HCT116 (cell line): Measurements from ENCODE around the gene ARSJ. TPM values are rescaled to one million over a fixed set of nuclear protein-coding genes. Genes with fewer than 3 reads are reported as not detected.

Experiments
- ATAC-seq: fragments of 200-7000 bp; cut with Tn5 transposase; 2 replicates; pipeline ENCODE4 v1.9.1; 2020; ENCODE audit warnings: mild to moderate bottlenecking, moderate library complexity
- BruUV-seq: library from RNA; stranded (reverse); fragments of 400-500 nt; replicated peaks from 2 replicates; lab custom pipeline; 2021; lab: Mats Ljungman, UMichigan
- CTCF ChIA-PET: fragments of 300-600 bp; sonication (Branson Sonifier 250); formaldehyde crosslinking; loops from one replicate; lab custom pipeline; 2021; ENCODE audit warnings: antibody characterized with exemption; lab: Charles Lee
- POLR2A ChIA-PET: fragments of 300-600, 350-600 bp; sonication (Branson Sonifier 250); formaldehyde crosslinking; loops from one replicate; lab custom pipeline; 2021; ENCODE audit warnings: antibody characterized with exemption; lab: Charles Lee
- RAD21 ChIA-PET, 2 experiments: fragments of 300-600 bp; sonication (Branson Sonifier 250); formaldehyde crosslinking; loops; one replicate each; lab custom pipeline; 2023; ENCODE audit warnings: low total read pairs in 2 of 2; ENCODE audit not compliant: uncharacterized antibody in 2 of 2, unreplicated experiment in 2 of 2, low non-redundant PET in 1 of 2; lab: Charles Lee
- DNase-seq: peaks from one replicate; pipeline ENCODE4 v3.0.0-alpha.2; 2010; ENCODE audit warnings: low read depth, low spot score
- H2AFZ ChIP-seq: fragments of 200-600 bp; shearing (Covaris generic), sonication (generic); 2 replicates; pipeline ENCODE4 v1.6.1; 2017; ENCODE audit warnings: low read depth, mixed run types, mixed read lengths, antibody characterized with exemption, low read length; ENCODE audit not compliant: poor library complexity, severe bottlenecking
- H3K27ac ChIP-seq: 2 replicates; pipeline ENCODE4 v1.5.1; 2012; ENCODE audit warnings: low read depth, low read length
- H3K27me3 ChIP-seq: fragments of 200-600 bp; sonication (generic); 2 replicates; pipeline ENCODE4 v1.6.1; 2016; ENCODE audit warnings: mixed run types, low read length, mixed read lengths; ENCODE audit not compliant: insufficient read depth
- H3K36me3 ChIP-seq, 2 experiments: fragments of 200-500 bp in 1 of 2; fragments of 200-600 bp in 1 of 2; sonication (Bioruptor generic) in 1 of 2; sonication (generic) in 1 of 2; 2 replicates each; pipeline versions ENCODE4 v1.5.1 to v1.6.1; 2014 to 2016; ENCODE audit warnings: low read length in 2 of 2, inconsistent platforms in 1 of 2, mixed read lengths in 1 of 2, mixed run types in 1 of 2; ENCODE audit not compliant: insufficient read depth in 2 of 2, control insufficient read depth in 1 of 2
- H3K4me1 ChIP-seq, 2 experiments: fragments of 200-600 bp in 1 of 2; sonication (generic) in 1 of 2; 2 replicates each; pipeline versions ENCODE4 v1.5.1 to v1.6.1; 2012 to 2017; ENCODE audit warnings: low read length in 2 of 2, inconsistent platforms in 1 of 2, mild to moderate bottlenecking in 1 of 2, mixed read lengths in 1 of 2, mixed run types in 1 of 2, moderate library complexity in 1 of 2; ENCODE audit not compliant: insufficient read depth in 2 of 2, control insufficient read depth in 1 of 2
- H3K4me2 ChIP-seq: fragments of 200-600 bp; sonication (generic); 2 replicates; pipeline ENCODE4 v1.6.1; 2017; ENCODE audit warnings: mixed run types, low read length, mixed read lengths
- H3K4me3 ChIP-seq, 2 experiments: fragments of 200-600 bp in 1 of 2; sonication (generic) in 1 of 2; replicated peaks in 1 of 2; 2 replicates each; pipeline ENCODE4 v1.5.1; 2011 to 2016; ENCODE audit warnings: low read length in 2 of 2, control low read depth in 1 of 2, low read depth in 1 of 2, mild to moderate bottlenecking in 1 of 2, mixed read lengths in 1 of 2, mixed run types in 1 of 2
- H3K79me2 ChIP-seq: fragments of 200-600 bp; sonication (generic); 2 replicates; pipeline ENCODE4 v1.6.1; 2017; ENCODE audit warnings: mild to moderate bottlenecking, mixed run types, low read length, moderate library complexity, mixed read lengths; ENCODE audit not compliant: insufficient read depth
- H3K9ac ChIP-seq: fragments of 200-600 bp; sonication (generic); 2 replicates; pipeline ENCODE4 v1.6.1; 2016; ENCODE audit warnings: low read length, mixed read lengths
- H3K9me2 ChIP-seq: fragments of 200-600 bp; sonication (generic), shearing (Covaris generic); 2 replicates; pipeline ENCODE4 v1.6.1; 2017; ENCODE audit warnings: mixed run types, mild to moderate bottlenecking, moderate library complexity; ENCODE audit not compliant: insufficient read depth
- H3K9me3 ChIP-seq, 2 experiments: fragments of 200-500 bp in 1 of 2; fragments of 200-600 bp in 1 of 2; sonication (Bioruptor generic) in 1 of 2; sonication (generic) in 1 of 2; 2 replicates each; pipeline ENCODE4 v1.6.1; 2014 to 2017; ENCODE audit warnings: low read length in 2 of 2, mixed read lengths in 2 of 2, inconsistent platforms in 1 of 2, low read depth in 1 of 2, mild to moderate bottlenecking in 1 of 2, mixed run types in 1 of 2, moderate library complexity in 1 of 2; ENCODE audit not compliant: control insufficient read depth in 1 of 2, insufficient read depth in 1 of 2
- H4K20me1 ChIP-seq: fragments of 200-600 bp; sonication (generic), shearing (Covaris generic); 2 replicates; pipeline ENCODE4 v1.6.1; 2017; ENCODE audit warnings: mixed run types, mild to moderate bottlenecking, moderate library complexity; ENCODE audit not compliant: insufficient read depth
- CEBPB ChIP-seq: IDR thresholded peaks from 2 replicates; pipeline ENCODE4 v1.6.1; 2012; ENCODE audit warnings: low read depth
- EZH2 ChIP-seq: fragments of 200-600 bp; sonication (generic); IDR thresholded peaks from 2 replicates; pipeline ENCODE4 v1.6.1; 2017; ENCODE audit warnings: antibody characterized with exemption, mixed run types
- FOSL1 ChIP-seq: IDR thresholded peaks from 2 replicates; pipeline ENCODE4 v1.6.1; 2012; ENCODE audit warnings: low read depth
- MAX ChIP-seq: IDR thresholded peaks from 2 replicates; pipeline ENCODE4 v1.6.1; 2012
- POLR2A ChIP-seq: IDR thresholded peaks from 2 replicates; pipeline ENCODE4 v1.7.0; 2011; ENCODE audit warnings: borderline replicate concordance; ENCODE audit not compliant: insufficient read depth, insufficient read length; ENCODE audit errors: extremely low read depth
- RAD21 ChIP-seq: IDR thresholded peaks from 2 replicates; pipeline ENCODE4 v1.6.1; 2012; ENCODE audit warnings: low read depth, mild to moderate bottlenecking
- REST ChIP-seq: IDR thresholded peaks from 2 replicates; pipeline ENCODE4 v1.6.1; 2012; ENCODE audit warnings: low read depth
- SP1 ChIP-seq: IDR thresholded peaks from 2 replicates; pipeline ENCODE4 v1.6.1; 2012; ENCODE audit warnings: low read depth
- SRF ChIP-seq: IDR thresholded peaks from 2 replicates; pipeline ENCODE4 v1.6.1; 2012; ENCODE audit warnings: low read depth
- TCF7L2 ChIP-seq: IDR thresholded peaks from 2 replicates; pipeline ENCODE4 v1.7.0; 2011; ENCODE audit warnings: borderline replicate concordance, inconsistent platforms; ENCODE audit not compliant: insufficient read depth, insufficient read length; ENCODE audit errors: extremely low read depth
- ZNF274 ChIP-seq: fragments of 200-500 bp; sonication (Bioruptor generic); IDR thresholded peaks from 2 replicates; pipeline ENCODE4 v1.6.1; 2014; ENCODE audit warnings: mild to moderate bottlenecking, low read depth, low read length, inconsistent platforms
- intact Hi-C: fragments of 100-400 bp; cut with micrococcal nuclease; formaldehyde crosslinking; loops from 2 replicates; pipeline ENCODE4 v1.10.0; 2022
- total RNA-seq: library from RNA; stranded (reverse); gene quantifications from one replicate; pipeline ENCODE4 v1.2.1, GENCODE V29; 2021; ENCODE audit not compliant: unreplicated experiment
- TF ChIP-seq, protein P1 (sequence below), 3 experiments: fragments of 200-600 bp in 1 of 3; sonication (generic) in 1 of 3; IDR thresholded peaks in 2 of 3; conservative IDR thresholded peaks in 1 of 3; 2 replicates each; pipeline ENCODE4 v1.5.1; 2012 to 2017; ENCODE audit warnings: low read depth in 2 of 3, low read length in 2 of 3, antibody characterized with exemption in 1 of 3, borderline replicate concordance in 1 of 3, control low read depth in 1 of 3, mild to moderate bottlenecking in 1 of 3, mixed read lengths in 1 of 3, mixed run types in 1 of 3, moderate library complexity in 1 of 3; ENCODE audit not compliant: insufficient read depth in 1 of 3

The ARSJ gene
- total RNA-seq, 1 experiment from 2014 or later, result 2.3 TPM

DNA sequence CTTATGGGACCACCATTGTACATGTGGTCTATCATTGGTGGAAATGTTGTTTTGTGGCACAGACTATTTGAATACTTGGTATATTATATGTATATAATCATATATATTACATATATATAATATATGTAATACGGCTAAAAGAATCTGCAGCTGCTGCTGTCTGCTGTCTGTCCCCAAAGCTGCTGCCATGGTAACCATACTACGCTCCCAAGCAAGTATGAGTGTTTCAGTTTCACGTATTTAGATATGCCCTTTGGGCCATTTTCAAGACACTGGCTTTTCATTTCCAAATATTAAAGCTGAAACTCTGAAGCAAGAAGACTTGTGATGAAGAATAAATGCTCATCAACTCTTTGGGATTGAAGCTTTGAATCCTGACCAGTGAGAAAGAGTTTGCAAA lies 42.0 kb upstream of the ARSJ start (continued):
- TF ChIP-seq REST, result no peak
- no peak for TF ChIP-seq SRF
- TF ChIP-seq TCF7L2, result no peak
- no peak for TF ChIP-seq EZH2
- TF ChIP-seq, all 23 proteins: peak for 0

DNA sequence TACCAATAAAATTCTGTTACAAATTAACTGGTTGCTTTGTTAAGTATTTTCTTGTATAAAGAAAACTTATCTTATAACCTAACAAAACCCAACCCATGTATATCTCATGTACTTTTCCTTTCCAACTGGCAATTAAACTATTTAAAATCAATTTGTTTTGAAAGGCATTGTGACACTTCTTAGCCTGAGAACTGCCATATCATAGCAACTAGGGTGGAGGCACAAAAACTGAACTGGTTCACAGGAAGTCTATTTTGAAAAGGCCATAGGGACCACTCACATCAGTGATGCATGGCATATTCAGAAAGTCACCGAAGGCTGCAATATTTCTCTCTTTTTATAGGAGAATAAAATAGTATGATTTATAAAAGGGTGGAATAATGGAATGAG lies 40.5 kb upstream of the ARSJ start:
- H3K36me3 ChIP-seq, result no peaks in the 10 kb centered on the region
- H3K4me2 ChIP-seq, result no peak overlapping the region
- no peak overlapping the region for H2AFZ ChIP-seq
- H3K79me2 ChIP-seq, result no peaks in the 10 kb centered on the region
- BruUV-seq, result no TSS peak
- no peak overlapping the region for H3K9ac ChIP-seq
- H3K4me3 ChIP-seq, result no peak overlapping the region
- intact Hi-C loops, result no loop called here
- no peaks in the 10 kb centered on the region for H4K20me1 ChIP-seq
- no peak for ATAC-seq
- POLR2A ChIA-PET, result no interaction called here
- TF ChIP-seq SP1 (no peak), CEBPB (no peak), RAD21 (no peak), EZH2 (no peak), ZNF274 (no peak), SRF (no peak), MAX (no peak), POLR2A (no peak), FOSL1 (no peak)
- TF ChIP-seq, protein P1, sequence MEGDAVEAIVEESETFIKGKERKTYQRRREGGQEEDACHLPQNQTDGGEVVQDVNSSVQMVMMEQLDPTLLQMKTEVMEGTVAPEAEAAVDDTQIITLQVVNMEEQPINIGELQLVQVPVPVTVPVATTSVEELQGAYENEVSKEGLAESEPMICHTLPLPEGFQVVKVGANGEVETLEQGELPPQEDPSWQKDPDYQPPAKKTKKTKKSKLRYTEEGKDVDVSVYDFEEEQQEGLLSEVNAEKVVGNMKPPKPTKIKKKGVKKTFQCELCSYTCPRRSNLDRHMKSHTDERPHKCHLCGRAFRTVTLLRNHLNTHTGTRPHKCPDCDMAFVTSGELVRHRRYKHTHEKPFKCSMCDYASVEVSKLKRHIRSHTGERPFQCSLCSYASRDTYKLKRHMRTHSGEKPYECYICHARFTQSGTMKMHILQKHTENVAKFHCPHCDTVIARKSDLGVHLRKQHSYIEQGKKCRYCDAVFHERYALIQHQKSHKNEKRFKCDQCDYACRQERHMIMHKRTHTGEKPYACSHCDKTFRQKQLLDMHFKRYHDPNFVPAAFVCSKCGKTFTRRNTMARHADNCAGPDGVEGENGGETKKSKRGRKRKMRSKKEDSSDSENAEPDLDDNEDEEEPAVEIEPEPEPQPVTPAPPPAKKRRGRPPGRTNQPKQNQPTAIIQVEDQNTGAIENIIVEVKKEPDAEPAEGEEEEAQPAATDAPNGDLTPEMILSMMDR (IDR thresholded peaks at IDR 0.05 in 2 of 3, conservative IDR thresholded peaks at IDR 0.05 in 1 of 3; ENCODE audit: borderline replicate concordance in 1 of 3, insufficient read depth in 1 of 3, low read depth in 2 of 3, low read length in 2 of 3), result no peak
- TF ChIP-seq, all 23 proteins: peak for 0
- Histone ChIP-seq H3K27ac (no peak overlapping the region), H3K27me3 (no peaks in the 10 kb centered on the region), H3K4me1 (peaks cover 5 to 9% of the 10 kb centered on the region in 2 experiments; a peak in 2 of 4 replicates), H3K9me3 (no peaks in the 10 kb centered on the region), H3K9me2 (no peaks in the 10 kb centered on the region)
- ChIA-PET CTCF (no interaction called here), RAD21 (no interaction called here)
- DNase-seq, result no peak
